GM12873 (cell line): ENCODE measurements around the gene SLC6A7.

ENCODE experiments used
- CTCF ChIP-seq: IDR thresholded peaks from 2 replicates; pipeline ENCODE4 v1.5.1; 2012; ENCODE audit warnings: low read depth, mild to moderate bottlenecking, moderate library complexity, low read length, control low read depth; ENCODE audit not compliant: insufficient read depth; ENCODE audit errors: missing control alignments

SLC6A7 gene

GRCh38 chr5:150189728-150190502, at the start of gene SLC6A7:
Gene SLC6A7, plus strand, starts transcription at chr5:150190062. Its CDS starts 266 bp downstream, at chr5:150190328.
- no peak for TF ChIP-seq CTCF

- TF ChIP-seq CTCF = no peak
Measured at GRCh38 chr5:150140830-150141229, 49.0 kb upstream of the SLC6A7 start.

- TF ChIP-seq CTCF = no peak
Measured at GRCh38 chr5:150141544-150142184, 48.2 kb upstream of the SLC6A7 start.

- no peak for TF ChIP-seq CTCF
Measured at GRCh38 chr5:150142185-150142958, 47.5 kb upstream of the SLC6A7 start.

- TF ChIP-seq CTCF = no peak
Measured at GRCh38 chr5:150142959-150143349, 46.9 kb upstream of the SLC6A7 start.

- no peak for TF ChIP-seq CTCF
Measured at GRCh38 chr5:150143350-150144245, 46.3 kb upstream of the SLC6A7 start.
